Measurements from ENCODE around the gene PRIM1. TPM values are rescaled to one million over a fixed set of nuclear protein-coding genes. Genes with fewer than 3 reads are reported as not detected.

Gene PRIM1
- total and polyA plus RNA-seq, 12 donors, result 0.78 to 9.1 (median 4.3) TPM

DNA sequence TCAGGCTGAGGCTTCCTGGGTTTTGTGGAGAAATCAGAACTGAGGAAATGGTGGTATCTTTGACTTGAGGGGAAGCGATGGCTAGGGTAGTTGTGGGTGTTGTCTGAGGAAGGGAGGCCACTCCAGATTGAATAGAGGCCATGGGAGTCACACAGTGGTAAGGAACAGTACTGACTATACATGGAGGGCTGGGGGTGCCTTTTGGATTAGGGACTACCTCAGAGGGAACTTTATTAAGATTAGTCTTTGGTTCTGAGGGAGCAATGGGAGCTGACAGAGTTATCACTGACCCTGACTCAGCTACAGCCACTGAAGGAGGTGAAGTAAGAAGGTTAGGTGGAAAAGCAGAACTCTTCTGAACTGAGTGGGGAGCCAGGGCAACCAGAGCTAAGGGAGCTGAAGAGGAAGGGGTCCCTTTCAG, 31.4 kb downstream of the PRIM1 start:
- Histone ChIP-seq H3K4me3 (no peak overlapping the region), H3K27ac (peak overlapping the region in 2 of 5 donors; percentile 41 to 52), H3K4me1 (replicated peaks in 1 of 2) (peaks cover 30 to 55% of the 10 kb centered on the region in 2 donors), H3K36me3 (replicated peaks in 1 of 2) (peaks cover 0 to 23% of the 10 kb centered on the region in 2 donors), H3K27me3 (no peaks in the 10 kb centered on the region), H3K9me3 (replicated peaks in 1 of 3) (no peaks in the 10 kb centered on the region)
- peak in 1 of 7 donors; percentile 35 for DNase-seq
- WGBS, 4 donors, result 31 to 72% (median 65%) methylated on average over 1 of the region's 1 CpG
- intact Hi-C loops (cut with DNase I), result loop anchor here in 1 of 2 donors (10.0 kb wide), 1 partner anchor 76 kb away; the partner anchor contains the start of gene ATP5F1B
- no peak for TF ChIP-seq POLR2A (IDR thresholded peaks at IDR 0.05)
- TF ChIP-seq, protein P1, sequence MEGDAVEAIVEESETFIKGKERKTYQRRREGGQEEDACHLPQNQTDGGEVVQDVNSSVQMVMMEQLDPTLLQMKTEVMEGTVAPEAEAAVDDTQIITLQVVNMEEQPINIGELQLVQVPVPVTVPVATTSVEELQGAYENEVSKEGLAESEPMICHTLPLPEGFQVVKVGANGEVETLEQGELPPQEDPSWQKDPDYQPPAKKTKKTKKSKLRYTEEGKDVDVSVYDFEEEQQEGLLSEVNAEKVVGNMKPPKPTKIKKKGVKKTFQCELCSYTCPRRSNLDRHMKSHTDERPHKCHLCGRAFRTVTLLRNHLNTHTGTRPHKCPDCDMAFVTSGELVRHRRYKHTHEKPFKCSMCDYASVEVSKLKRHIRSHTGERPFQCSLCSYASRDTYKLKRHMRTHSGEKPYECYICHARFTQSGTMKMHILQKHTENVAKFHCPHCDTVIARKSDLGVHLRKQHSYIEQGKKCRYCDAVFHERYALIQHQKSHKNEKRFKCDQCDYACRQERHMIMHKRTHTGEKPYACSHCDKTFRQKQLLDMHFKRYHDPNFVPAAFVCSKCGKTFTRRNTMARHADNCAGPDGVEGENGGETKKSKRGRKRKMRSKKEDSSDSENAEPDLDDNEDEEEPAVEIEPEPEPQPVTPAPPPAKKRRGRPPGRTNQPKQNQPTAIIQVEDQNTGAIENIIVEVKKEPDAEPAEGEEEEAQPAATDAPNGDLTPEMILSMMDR (IDR thresholded peaks at IDR 0.05), result no peak

- no peak for TF ChIP-seq POLR2A (IDR thresholded peaks at IDR 0.05)
- TF ChIP-seq, protein P1 (IDR thresholded peaks at IDR 0.05), result no peak
- H3K36me3 ChIP-seq (replicated peaks in 1 of 2), result peaks cover 0 to 32% of the 10 kb centered on the region in 2 donors
- no peak overlapping the region for H3K27ac ChIP-seq
- H3K27me3 ChIP-seq, result no peaks in the 10 kb centered on the region
- intact Hi-C loops (cut with DNase I), result no loop called here
- H3K4me3 ChIP-seq, result no peak overlapping the region
- DNase-seq, result no peak
- peaks cover 30 to 69% of the 10 kb centered on the region in 2 donors for H3K4me1 ChIP-seq (replicated peaks in 1 of 2)
- no peaks in the 10 kb centered on the region for H3K9me3 ChIP-seq (replicated peaks in 1 of 3)
These were observed 33.1 kb downstream of the PRIM1 start for GRCh38 chr12:56719056-56719455.

DNA sequence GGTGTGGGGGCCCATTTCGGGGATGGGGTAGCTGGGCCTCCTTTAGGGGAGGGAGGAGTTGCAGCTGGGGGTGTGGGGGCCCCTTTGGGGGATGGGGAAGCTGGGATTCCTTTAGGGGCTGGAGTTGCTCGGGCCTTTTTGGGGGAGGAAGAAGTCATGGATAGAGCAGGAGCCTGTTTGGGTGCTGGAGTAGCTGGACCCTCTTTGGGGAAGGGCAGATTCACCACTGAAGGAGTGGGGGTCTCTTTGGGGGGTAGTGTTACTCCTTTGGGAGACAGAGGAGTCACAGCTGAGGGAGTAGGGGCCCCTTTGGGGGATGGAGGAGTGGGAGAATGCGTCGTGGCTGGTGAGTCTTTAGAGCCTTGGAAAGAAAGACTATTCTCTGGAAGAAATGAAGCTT, 33.5 kb downstream of the PRIM1 start:
- Histone ChIP-seq H3K9me3 (replicated peaks in 1 of 3) (no peaks in the 10 kb centered on the region), H3K27ac (peak overlapping the region in 1 of 5 donors; percentile 2), H3K36me3 (replicated peaks in 1 of 2) (peaks cover 0 to 36% of the 10 kb centered on the region in 2 donors), H3K4me1 (replicated peaks in 1 of 2) (peaks cover 28 to 68% of the 10 kb centered on the region in 2 donors), H3K4me3 (no peak overlapping the region), H3K27me3 (no peaks in the 10 kb centered on the region)
- intact Hi-C loops (cut with DNase I), result no loop called here
- WGBS, 4 donors, result 60 to 73% (median 64%) methylated on average over 4 of the region's 4 CpGs
- DNase-seq, result peak in 1 of 7 donors; percentile 30
- TF ChIP-seq, protein P1 (IDR thresholded peaks at IDR 0.05), result no peak
- no peak for TF ChIP-seq POLR2A (IDR thresholded peaks at IDR 0.05)

GRCh38 chr12:56718149-56718548, 34.0 kb downstream of the PRIM1 start:
- Histone ChIP-seq H3K4me3 (no peak overlapping the region), H3K4me1 (replicated peaks in 1 of 2) (peaks cover 23 to 63% of the 10 kb centered on the region in 2 donors), H3K9me3 (replicated peaks in 1 of 3) (no peaks in the 10 kb centered on the region), H3K36me3 (replicated peaks in 1 of 2) (peaks cover 0 to 41% of the 10 kb centered on the region in 2 donors), H3K27me3 (no peaks in the 10 kb centered on the region), H3K27ac (peak overlapping the region in 1 of 5 donors; percentile 2)
- 80 to 100% (median 92%) methylated on average over 1 of the region's 1 CpG; no CpG with 5 or more reads in 1 of the 4 donors for WGBS, 4 donors
- intact Hi-C loops (cut with DNase I), result no loop called here
- peak in 1 of 7 donors; percentile 13 for DNase-seq
- TF ChIP-seq, protein P1 (IDR thresholded peaks at IDR 0.05), result no peak
- no peak for TF ChIP-seq POLR2A (IDR thresholded peaks at IDR 0.05)
